Upper lobe of left lung (tissue), 4 donors: ENCODE measurements around the gene TMEM8B.
"Not testable (repeated sequence)": the region's sequence is repeated elsewhere in the genome, so short reads cannot be mapped to it uniquely, and the experiment has no call there.

Source experiments
- CTCF ChIP-seq, 6 experiments: fragments of 450-650 bp in 4 of 6; fragments of 200-600 bp in 2 of 6; sonication (generic) in 2 of 6; IDR thresholded peaks; one replicate each; pipeline ENCODE4 v1.5.1; 2016 to 2019; ENCODE audit warnings: antibody characterized with exemption in 6 of 6
- POLR2A ChIP-seq, 4 donors: fragments of 450-650 bp; IDR thresholded peaks; one replicate each; pipeline ENCODE4 v1.5.1; 2016 to 2017; ENCODE audit warnings: antibody characterized with exemption in 4 of 4, mild to moderate bottlenecking in 2 of 4
- POLR2AphosphoS5 ChIP-seq, 2 donors: sonication (generic); formaldehyde crosslinking; IDR thresholded peaks; one replicate each; pipeline ENCODE4 v1.5.1; 2017; ENCODE audit warnings: antibody characterized with exemption in 2 of 2

- TF ChIP-seq CTCF, POLR2A, POLR2AphosphoS5 (IDR thresholded peaks at IDR 0.05): not testable (repeated sequence)
Measured at GRCh38 chr9:35897376-35898099, 68.5 kb downstream of the TMEM8B start.
